K562 (cell line): Measurements from ENCODE around the gene GALE. TPM values are rescaled to one million over a fixed set of nuclear protein-coding genes. Genes with fewer than 3 reads are reported as not detected.

Source experiments
- ARNT ChIP-seq, 2 experiments: fragments of 450-650 bp; IDR thresholded peaks; 2 replicates each; pipeline ENCODE4 v1.6.1; 2016; ENCODE audit warnings: mild to moderate bottlenecking in 1 of 2
- CBFA2T3 ChIP-seq: fragments of 450-650 bp; IDR thresholded peaks from 2 replicates; pipeline ENCODE4 v1.6.1; 2017
- MLLT1 ChIP-seq, 2 experiments: fragments of 450-650 bp; IDR thresholded peaks; 2 replicates each; pipeline ENCODE4 v1.6.1; 2016
- MTA1 ChIP-seq: fragments of 450-650 bp; IDR thresholded peaks from 2 replicates; pipeline ENCODE4 v1.6.1; 2017; ENCODE audit warnings: borderline replicate concordance
- PCBP1 ChIP-seq: fragments of 200-400 bp; formaldehyde crosslinking; IDR thresholded peaks from 2 replicates; pipeline ENCODE4 v1.6.1; 2018; ENCODE audit warnings: mild to moderate bottlenecking, low read depth, low read length; ENCODE audit not compliant: poor library complexity, severe bottlenecking
- POLR2B ChIP-seq: fragments of 450-650 bp; IDR thresholded peaks from 2 replicates; pipeline ENCODE4 v1.6.1; 2018; ENCODE audit warnings: low read depth; ENCODE audit not compliant: partially characterized antibody
- YY1 ChIP-seq, 3 experiments: IDR thresholded peaks; 2 replicates each; pipeline ENCODE4 v1.6.1; 2011; ENCODE audit warnings: low read length in 2 of 3, mild to moderate bottlenecking in 2 of 3, moderate library complexity in 2 of 3, borderline replicate concordance in 1 of 3, control low read depth in 1 of 3, low read depth in 1 of 3; ENCODE audit not compliant: insufficient read depth in 3 of 3, insufficient replicate concordance in 2 of 3, control insufficient read depth in 1 of 3, insufficient read length in 1 of 3; ENCODE audit errors: extremely low read depth in 1 of 3
- ZNF830 ChIP-seq: fragments of 250-450 bp; sonication (Bioruptor Pico); IDR thresholded peaks from 2 replicates; pipeline ENCODE4 v1.5.0; 2021; ENCODE audit warnings: mild to moderate bottlenecking
- polyA plus RNA-seq, 8 experiments: library from polyadenylated mRNA; depleted of rRNA in 4 of 8; stranded (reverse) in 5 of 8; unstranded in 3 of 8; fragments of >200 nt; fragmentation: Nextera tagmentation in 2 of 8; fragmentation: Illumina TruSeq in 1 of 8; extraction: Ambion mirVana in 2 of 8; extraction: Trizol in 1 of 8; gene quantifications; 2 replicates each; pipeline versions ENCODE4 v1.2.1 to v1.2.3, GENCODE V29; 2011 to 2014; ENCODE audit warnings: inconsistent platforms in 1 of 8, missing spikeins in 1 of 8
- total RNA-seq, 7 experiments: library from RNA; depleted of rRNA in 6 of 7; stranded (reverse); fragments of >200 nt in 6 of 7; fragmentation: Illumina TruSeq in 2 of 7; extraction: Trizol in 2 of 7; gene quantifications; 2 replicates each; pipeline versions ENCODE4 v1.2.1 to v1.2.3, GENCODE V29; 2011 to 2021; ENCODE audit warnings: low replicate concordance in 1 of 7
- TF ChIP-seq, protein P1 (sequence below): fragments of 200-800 bp; sonication (Bioruptor generic); IDR thresholded peaks from 2 replicates; pipeline ENCODE4 v1.6.1; 2017; ENCODE audit warnings: missing genetic modification characterization, missing compliant biosample characterization
- TF ChIP-seq, protein P2 (sequence below): fragments of 250-450 bp; sonication (Bioruptor Pico); IDR thresholded peaks from 2 replicates; pipeline ENCODE4 v1.5.0; 2021; ENCODE audit warnings: mild to moderate bottlenecking, moderate library complexity
- TF ChIP-seq, protein P3 (sequence below): fragments of 450-650 bp; conservative IDR thresholded peaks from 2 replicates; pipeline ENCODE4 v1.6.1; 2016; ENCODE audit warnings: missing genetic modification characterization, low read depth, mild to moderate bottlenecking, missing compliant biosample characterization, moderate library complexity

GALE gene
- total and polyA plus RNA-seq, 9 of the 15 experiments (the other 6 are each of a cell fraction or from before 2014, with no cell fraction given) = 8.4 to 139 (median 88.3) TPM

DNA sequence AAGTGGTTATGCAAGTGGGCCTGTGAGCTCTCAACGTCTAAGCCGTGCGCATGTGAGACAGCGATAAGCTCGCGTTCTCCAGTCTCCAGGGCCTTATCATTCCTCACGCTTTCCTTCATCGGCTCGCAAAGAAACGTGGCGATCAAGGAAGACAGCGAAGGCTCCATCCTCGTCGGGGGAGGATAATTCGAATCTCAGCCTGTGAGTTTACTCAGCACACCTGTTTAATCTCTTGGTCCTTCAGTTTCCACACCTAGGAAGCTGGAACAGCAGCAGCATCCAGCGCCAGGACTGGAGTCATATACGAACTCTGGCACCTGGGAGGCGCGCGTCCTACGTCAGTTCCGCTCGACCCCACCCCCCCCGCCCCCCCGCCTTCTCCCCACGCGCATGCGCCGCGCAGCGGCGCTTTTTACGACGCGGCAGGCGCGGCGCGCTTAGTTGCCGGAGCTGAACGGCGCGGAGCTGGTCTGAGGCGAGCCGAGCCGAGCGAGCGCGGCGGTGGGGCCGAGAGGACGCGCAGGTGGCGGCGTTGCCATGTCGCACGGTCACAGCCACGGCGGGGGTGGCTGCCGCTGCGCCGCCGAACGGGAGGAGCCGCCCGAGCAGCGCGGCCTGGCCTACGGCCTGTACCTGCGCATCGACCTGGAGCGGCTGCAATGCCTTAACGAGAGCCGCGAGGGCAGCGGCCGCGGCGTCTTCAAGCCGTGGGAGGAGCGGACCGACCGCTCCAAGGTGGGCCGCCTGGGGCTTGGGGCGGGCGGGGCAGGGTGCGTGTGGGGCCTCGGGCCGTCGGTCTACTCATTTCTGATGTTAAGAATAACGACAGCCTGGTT, 22.4 kb downstream of the GALE start, which contains the start of gene PITHD1 (continued):
- TF ChIP-seq, protein P1, sequence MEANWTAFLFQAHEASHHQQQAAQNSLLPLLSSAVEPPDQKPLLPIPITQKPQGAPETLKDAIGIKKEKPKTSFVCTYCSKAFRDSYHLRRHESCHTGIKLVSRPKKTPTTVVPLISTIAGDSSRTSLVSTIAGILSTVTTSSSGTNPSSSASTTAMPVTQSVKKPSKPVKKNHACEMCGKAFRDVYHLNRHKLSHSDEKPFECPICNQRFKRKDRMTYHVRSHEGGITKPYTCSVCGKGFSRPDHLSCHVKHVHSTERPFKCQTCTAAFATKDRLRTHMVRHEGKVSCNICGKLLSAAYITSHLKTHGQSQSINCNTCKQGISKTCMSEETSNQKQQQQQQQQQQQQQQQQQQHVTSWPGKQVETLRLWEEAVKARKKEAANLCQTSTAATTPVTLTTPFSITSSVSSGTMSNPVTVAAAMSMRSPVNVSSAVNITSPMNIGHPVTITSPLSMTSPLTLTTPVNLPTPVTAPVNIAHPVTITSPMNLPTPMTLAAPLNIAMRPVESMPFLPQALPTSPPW = peak; percentile 100
- TF ChIP-seq YY1 (IDR thresholded peaks at IDR 0.05; ENCODE audit: borderline replicate concordance in 1 of 3, control insufficient read depth in 1 of 3, extremely low read depth in 1 of 3, insufficient read depth in 3 of 3, insufficient read length in 1 of 3, insufficient replicate concordance in 2 of 3, low read depth in 1 of 3, low read length in 2 of 3) = peak in 2 of 3 experiments; percentile 42 to 65
- peak; percentile 96 for TF ChIP-seq MTA1
- peak; percentile 94 for TF ChIP-seq POLR2B
- TF ChIP-seq CBFA2T3 = peak; percentile 98
- TF ChIP-seq, protein P2, sequence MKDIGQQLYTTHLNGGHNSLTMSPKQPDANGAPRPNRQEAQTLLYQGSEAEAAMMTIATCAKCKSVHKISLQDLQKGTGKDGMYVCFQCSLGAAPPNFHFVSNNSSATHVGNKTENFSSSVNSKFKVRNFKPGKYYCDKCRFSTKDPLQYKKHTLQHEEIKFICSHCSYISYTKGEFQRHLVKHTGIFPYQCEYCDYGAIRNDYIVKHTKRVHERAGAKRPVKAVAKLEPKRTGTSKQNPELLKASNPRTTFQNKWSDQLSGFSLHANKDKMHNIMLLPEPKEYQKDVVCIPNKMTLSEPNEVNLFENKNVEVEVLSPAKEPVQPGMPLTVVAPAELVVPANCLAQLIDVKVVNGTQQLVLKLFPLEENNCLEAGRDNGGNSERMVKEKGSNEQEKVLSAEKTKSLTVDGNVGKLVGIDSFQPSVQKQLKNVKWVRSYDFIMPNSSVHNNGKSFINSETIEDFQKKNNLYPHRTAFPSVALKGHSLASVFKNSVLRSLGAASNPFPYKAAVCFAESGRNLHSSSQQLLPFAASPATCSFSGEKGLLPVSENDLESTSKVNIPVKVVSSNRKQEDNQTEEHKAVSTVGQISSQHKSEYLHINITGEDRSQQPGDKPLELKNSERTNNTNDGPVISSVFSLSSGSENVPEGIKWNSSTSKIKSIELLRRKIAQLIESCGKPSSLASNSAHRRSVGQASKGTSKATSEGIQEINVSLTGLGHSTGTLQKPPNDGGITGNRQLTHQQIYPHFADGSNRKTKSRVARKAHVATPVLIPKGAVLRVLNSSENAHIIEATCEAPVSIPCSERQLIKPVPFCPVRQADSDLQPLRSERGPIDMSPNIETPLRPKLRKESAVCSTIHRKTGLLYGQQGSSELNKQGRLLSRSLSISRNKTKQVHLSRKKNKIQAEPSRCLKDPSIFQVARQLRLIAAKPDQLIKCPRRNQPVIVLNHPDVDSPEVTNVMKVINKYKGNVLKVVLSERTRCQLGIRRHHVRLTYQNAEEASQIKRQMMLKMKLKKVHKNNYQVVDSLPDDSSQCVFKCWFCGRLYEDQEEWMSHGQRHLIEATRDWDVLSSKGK (CRISPR knock-in tag) = no peak
- TF ChIP-seq MLLT1 (IDR thresholded peaks at IDR 0.05) = peak in 1 of 2 experiments; percentile 77; a peak in 3 of 4 replicates
- TF ChIP-seq ZNF830 (CRISPR knock-in tag) = no peak
- TF ChIP-seq, protein P3, sequence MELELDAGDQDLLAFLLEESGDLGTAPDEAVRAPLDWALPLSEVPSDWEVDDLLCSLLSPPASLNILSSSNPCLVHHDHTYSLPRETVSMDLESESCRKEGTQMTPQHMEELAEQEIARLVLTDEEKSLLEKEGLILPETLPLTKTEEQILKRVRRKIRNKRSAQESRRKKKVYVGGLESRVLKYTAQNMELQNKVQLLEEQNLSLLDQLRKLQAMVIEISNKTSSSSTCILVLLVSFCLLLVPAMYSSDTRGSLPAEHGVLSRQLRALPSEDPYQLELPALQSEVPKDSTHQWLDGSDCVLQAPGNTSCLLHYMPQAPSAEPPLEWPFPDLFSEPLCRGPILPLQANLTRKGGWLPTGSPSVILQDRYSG = no peak
- TF ChIP-seq PCBP1 = no peak
- TF ChIP-seq ARNT (IDR thresholded peaks at IDR 0.05) = peak; percentile 93 to 94; a peak in 3 of 4 replicates
